DND-41 (cell line): Measurements from ENCODE around the gene LETM1.

Source experiments
- ATAC-seq: fragments of 200-7000 bp; cut with Tn5 transposase; 3 replicates; pipeline ENCODE4 v1.9.1; 2021; ENCODE audit warnings: low read depth; ENCODE audit not compliant: insufficient read depth
- DNase-seq: peaks from one replicate; pipeline ENCODE4 v3.0.0-alpha.2; 2020
- H2AFZ ChIP-seq: 2 replicates; pipeline ENCODE4 v1.6.0; 2012; ENCODE audit warnings: low read depth, low read length
- H3K27ac ChIP-seq: 2 replicates; pipeline ENCODE4 v1.5.1; 2012; ENCODE audit warnings: low read length, inconsistent platforms
- H3K27me3 ChIP-seq: fragments of 200-600 bp; sonication (generic); 2 replicates; pipeline ENCODE4 v1.6.0; 2012; ENCODE audit warnings: low read length, mild to moderate bottlenecking, inconsistent platforms; ENCODE audit not compliant: insufficient read depth, poor library complexity
- H3K36me3 ChIP-seq: 2 replicates; pipeline ENCODE4 v1.5.1; 2012; ENCODE audit warnings: low read length, inconsistent platforms; ENCODE audit not compliant: insufficient read depth
- H3K4me1 ChIP-seq: 2 replicates; pipeline ENCODE4 v1.5.1; 2012; ENCODE audit warnings: mild to moderate bottlenecking, low read length; ENCODE audit not compliant: insufficient read depth
- H3K4me2 ChIP-seq: 2 replicates; pipeline ENCODE4 v1.6.0; 2012; ENCODE audit warnings: mild to moderate bottlenecking, moderate library complexity, low read length, inconsistent platforms; ENCODE audit not compliant: insufficient read depth
- H3K4me3 ChIP-seq, 2 experiments: fragments of 200-600 bp in 1 of 2; shearing (Covaris generic) in 1 of 2; 2 replicates each; pipeline ENCODE4 v1.5.1; 2012 to 2016; ENCODE audit warnings: inconsistent platforms in 2 of 2, low read length in 2 of 2, mild to moderate bottlenecking in 2 of 2, low read depth in 1 of 2, moderate library complexity in 1 of 2
- H3K79me2 ChIP-seq: 2 replicates; pipeline ENCODE4 v1.6.0; 2012; ENCODE audit warnings: low read length, inconsistent platforms; ENCODE audit not compliant: insufficient read depth
- H3K9ac ChIP-seq: 2 replicates; pipeline ENCODE4 v1.6.0; 2012; ENCODE audit warnings: low read depth, mild to moderate bottlenecking, inconsistent platforms, low read length, moderate library complexity
- H3K9me3 ChIP-seq: 2 replicates; pipeline ENCODE4 v1.5.1; 2012; ENCODE audit warnings: low read length, moderate library complexity, mild to moderate bottlenecking, inconsistent platforms; ENCODE audit not compliant: insufficient read depth, severe bottlenecking
- H4K20me1 ChIP-seq: 2 replicates; pipeline ENCODE4 v1.6.0; 2012; ENCODE audit warnings: low read length; ENCODE audit not compliant: insufficient read depth
- CTCF ChIP-seq: IDR thresholded peaks from 2 replicates; pipeline ENCODE4 v1.5.1; 2012; ENCODE audit warnings: borderline replicate concordance, low read length, moderate library complexity, mild to moderate bottlenecking; ENCODE audit not compliant: poor library complexity, severe bottlenecking; ENCODE audit errors: extremely low read depth
- EZH2 ChIP-seq: IDR thresholded peaks from 3 replicates; pipeline ENCODE4 v1.6.1; 2012; ENCODE audit warnings: borderline replicate concordance, low read depth, mild to moderate bottlenecking, moderate library complexity, low read length, inconsistent platforms; ENCODE audit not compliant: severe bottlenecking

LETM1 gene

DNA sequence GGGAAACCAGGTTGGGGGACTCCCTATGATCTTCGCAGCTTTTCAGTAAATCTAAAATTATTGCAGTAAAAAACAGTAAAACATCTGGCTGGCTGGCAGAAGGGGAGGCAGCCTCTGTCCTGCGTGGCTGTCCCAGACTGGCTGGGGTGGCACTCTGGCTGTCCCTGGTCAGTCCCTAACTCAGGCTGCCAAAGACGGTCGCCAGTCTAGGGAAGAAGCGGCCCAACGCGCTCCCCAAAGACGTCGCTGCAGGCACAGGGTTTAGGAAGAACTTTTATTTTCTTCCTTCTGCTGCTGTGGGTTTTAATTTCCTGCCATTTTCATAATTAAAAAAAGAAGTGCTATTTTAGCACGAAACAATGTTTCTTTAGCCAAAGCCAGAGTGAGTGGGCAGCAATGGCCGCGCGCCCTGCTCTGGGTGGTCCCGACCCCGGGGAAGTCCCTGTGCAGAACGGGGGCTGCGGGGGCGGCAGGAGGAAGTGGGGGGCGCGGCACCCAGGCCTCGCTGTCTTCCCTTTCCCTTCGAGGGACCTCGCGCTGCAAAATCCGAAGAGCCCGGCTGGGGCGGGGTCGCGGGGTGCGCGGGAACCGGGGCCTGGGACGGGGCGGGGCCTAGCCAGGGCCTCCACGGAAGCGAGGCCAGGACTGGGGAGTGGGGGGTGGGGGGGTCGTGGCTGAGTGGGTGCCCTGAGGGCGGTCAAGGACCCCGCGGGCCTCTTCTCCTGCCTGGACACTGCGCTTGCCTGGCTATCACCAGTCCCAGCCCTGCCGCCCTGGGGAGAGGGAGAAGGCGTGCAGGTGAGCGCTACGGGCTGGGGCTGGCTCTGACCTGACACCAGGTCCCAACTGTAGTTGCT lies 6.3 kb upstream of the LETM1 start:
- DNase-seq: no peak
- no peak overlapping the region for H3K9ac ChIP-seq
- H3K4me3 ChIP-seq: no peak overlapping the region

GRCh38 chr4:1859389-1859753 lies 3.4 kb upstream of the LETM1 start:
- Histone ChIP-seq H3K9me3 (no peaks in the 10 kb centered on the region), H3K79me2 (peaks cover 37% of the 10 kb centered on the region), H3K4me1 (peaks cover 28% of the 10 kb centered on the region), H3K36me3 (no peaks in the 10 kb centered on the region; the same call in 1 of the 2 replicates), H3K4me3 (no peak overlapping the region), H2AFZ (no peak overlapping the region), H3K27me3 (no peaks in the 10 kb centered on the region), H3K4me2 (no peak overlapping the region), H4K20me1 (peaks cover 21% of the 10 kb centered on the region), H3K27ac (no peak overlapping the region), H3K9ac (no peak overlapping the region)
- no peak for TF ChIP-seq EZH2
- no peak for TF ChIP-seq CTCF
- DNase-seq (no peak), ATAC-seq (no peak)

More for the DNA sequence above, 6.3 kb upstream of the LETM1 start:
- peaks cover 11% of the 10 kb centered on the region for H4K20me1 ChIP-seq
- no peak overlapping the region for H2AFZ ChIP-seq
- H3K9me3 ChIP-seq: no peaks in the 10 kb centered on the region
- H3K79me2 ChIP-seq: peaks cover 8% of the 10 kb centered on the region
- peaks cover 10% of the 10 kb centered on the region for H3K4me1 ChIP-seq
- TF ChIP-seq EZH2 (no peak), CTCF (no peak)
- ATAC-seq: no peak
- no peaks in the 10 kb centered on the region for H3K27me3 ChIP-seq
- no peak overlapping the region for H3K4me2 ChIP-seq
- no peak overlapping the region for H3K27ac ChIP-seq
- H3K36me3 ChIP-seq: no peaks in the 10 kb centered on the region

- no peaks in the 10 kb centered on the region for H3K27me3 ChIP-seq
- no peak overlapping the region for H3K27ac ChIP-seq
- H2AFZ ChIP-seq: no peak overlapping the region
- DNase-seq (no peak), ATAC-seq (no peak)
- 0 out of 4 replicates have a peak overlapping the region, but pooled peaks of 1 of the 2 experiments have one; percentile 99 for H3K4me3 ChIP-seq
- H4K20me1 ChIP-seq: peaks cover 32% of the 10 kb centered on the region
- no peaks in the 10 kb centered on the region for H3K9me3 ChIP-seq
- TF ChIP-seq EZH2 (no peak), CTCF (no peak)
- peaks cover 40% of the 10 kb centered on the region for H3K4me1 ChIP-seq
- peaks cover 9% of the 10 kb centered on the region for H3K36me3 ChIP-seq
- H3K9ac ChIP-seq: peak overlapping the region; percentile 74; the same call in 1 of the 2 replicates
- H3K4me2 ChIP-seq: 0 out of 2 replicates have a peak overlapping the region, but pooled peaks have one; percentile 98
- peaks cover 49% of the 10 kb centered on the region for H3K79me2 ChIP-seq
Observed at GRCh38 chr4:1857931-1858330, 2.0 kb upstream of the LETM1 start.
